MM.1S (cell line): ENCODE measurements around the gene FGD4.

Experiments
- CTCF ChIP-seq: fragments of 300-600 bp; sonication (generic); IDR thresholded peaks from 2 replicates; pipeline ENCODE4 v1.5.1; 2016; ENCODE audit warnings: antibody characterized with exemption, low read length, mixed read lengths
- EZH2 ChIP-seq: fragments of 300-600 bp; sonication (generic); optimal IDR thresholded peaks from 2 replicates; pipeline ENCODE3; 2017; ENCODE audit warnings: low read depth, mild to moderate bottlenecking, antibody characterized with exemption, low read length, mixed read lengths
- EZH2phosphoT487 ChIP-seq: fragments of 300-600 bp; sonication (generic); IDR thresholded peaks from 2 replicates; pipeline ENCODE4 v1.6.1; 2018; ENCODE audit warnings: antibody characterized with exemption, low read length

- no peak for TF ChIP-seq CTCF
- TF ChIP-seq EZH2, result no peak
- TF ChIP-seq EZH2phosphoT487, result no peak
These were observed 1.5 kb downstream of the FGD4 start for GRCh38 chr12:32400866-32401265.
